PC-9 (cell line): Measurements from ENCODE around the gene TDRD5.

Experiments used
- CTCF ChIP-seq: fragments of 200-600 bp; sonication (generic); conservative IDR thresholded peaks from 2 replicates; pipeline ENCODE4 v1.6.1; 2017; ENCODE audit warnings: mixed run types, antibody characterized with exemption, mild to moderate bottlenecking, moderate library complexity
- EZH2 ChIP-seq: fragments of 200-600 bp; sonication (generic); IDR thresholded peaks from 2 replicates; pipeline ENCODE4 v1.8.0; 2017; ENCODE audit warnings: antibody characterized with exemption, low read depth

DNA sequence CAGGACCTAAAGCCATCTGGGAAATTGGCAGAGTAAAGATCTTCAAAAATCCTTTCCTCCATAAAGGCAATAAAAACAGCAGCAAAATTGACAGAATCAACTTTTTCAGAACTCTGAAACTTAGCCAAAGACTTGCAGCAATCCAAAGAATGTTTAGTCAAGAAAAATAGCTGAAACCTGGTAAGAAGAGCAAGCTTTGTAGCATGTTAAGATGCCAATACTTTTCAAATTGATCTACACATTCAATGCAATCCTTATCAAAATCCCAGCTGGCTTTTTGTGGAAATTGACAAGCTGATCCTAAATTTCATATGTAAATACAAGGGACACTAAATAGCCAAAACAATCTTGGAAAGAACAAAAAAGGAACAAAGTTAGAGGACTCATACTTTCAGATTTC is 127.6 kb downstream of the TDRD5 start:
- TF ChIP-seq EZH2: no peak
- TF ChIP-seq CTCF: no peak
